Sigmoid colon (tissue), 7 donors: ENCODE results near the gene MCC. TPM values are rescaled to one million over a fixed set of nuclear protein-coding genes. Genes with fewer than 3 reads are reported as not detected.

Experiments used
- DNase-seq: peaks from one replicate; pipeline ENCODE4 v3.0.0-alpha.2; 2019
- H3K27ac ChIP-seq, 4 donors: fragments of 200-600 bp; sonication (generic); one replicate each; pipeline ENCODE4 v1.5.1; 2016 to 2019; ENCODE audit warnings: mild to moderate bottlenecking in 1 of 4
- H3K27me3 ChIP-seq, 3 donors: fragments of 200-600 bp; sonication (generic); one replicate each; pipeline ENCODE4 v1.5.1; 2019; ENCODE audit warnings: mild to moderate bottlenecking in 1 of 3
- H3K36me3 ChIP-seq, 4 donors: fragments of 200-600 bp; sonication (generic); one replicate each; pipeline ENCODE4 v1.5.1; 2016 to 2019
- H3K4me1 ChIP-seq, 4 donors: fragments of 200-600 bp; sonication (generic); one replicate each; pipeline ENCODE4 v1.5.1; 2017 to 2019
- H3K4me3 ChIP-seq, 4 donors: fragments of 200-600 bp; sonication (generic); one replicate each; pipeline ENCODE4 v1.5.1; 2017 to 2019; ENCODE audit warnings: mild to moderate bottlenecking in 2 of 4, moderate library complexity in 1 of 4
- H3K9me3 ChIP-seq, 4 donors: fragments of 200-600 bp in 3 of 4; sonication (generic) in 3 of 4; one replicate each; pipeline versions ENCODE4 v1.5.1 to v1.6.1; 2013 to 2019
- CTCF ChIP-seq, 4 experiments: fragments of 450-650 bp in 3 of 4; fragments of 200-600 bp in 1 of 4; IDR thresholded peaks; one replicate each; pipeline ENCODE4 v1.5.1; 2016 to 2019; ENCODE audit warnings: antibody characterized with exemption in 4 of 4, mild to moderate bottlenecking in 3 of 4, moderate library complexity in 2 of 4
- EP300 ChIP-seq, 4 donors: sonication (generic); formaldehyde crosslinking; IDR thresholded peaks; one replicate each; pipeline ENCODE4 v1.6.1; 2017; ENCODE audit warnings: antibody characterized with exemption in 4 of 4
- POLR2A ChIP-seq, 2 donors: fragments of 450-650 bp; IDR thresholded peaks; one replicate each; pipeline ENCODE4 v1.6.1; 2016; ENCODE audit warnings: antibody characterized with exemption in 2 of 2, mild to moderate bottlenecking in 2 of 2, moderate library complexity in 2 of 2
- POLR2AphosphoS5 ChIP-seq, 4 donors: sonication (generic); formaldehyde crosslinking; IDR thresholded peaks; one replicate each; pipeline ENCODE4 v1.6.1; 2017; ENCODE audit warnings: antibody characterized with exemption in 4 of 4
- WGBS, 2 donors: extraction: QIAGEN DNeasy Blood & Tissue Kit; methylation state at CpG; one replicate each; pipeline ENCODE4 v1.1.7; 2013; 5-methylcytosine and 5-hydroxymethylcytosine counted together
- intact Hi-C: fragments of 100-400 bp; cut with DNase I; formaldehyde crosslinking; loops from one replicate; pipeline ENCODE4 v1.15.1; 2023
- polyA plus RNA-seq, 3 donors: library from polyadenylated mRNA; stranded (reverse); fragments of 200-250 nt; gene quantifications; one replicate each; pipeline ENCODE4 v1.2.3, GENCODE V29; 2013
- total RNA-seq, 4 donors: library from RNA; depleted of rRNA; stranded (reverse); fragments of >200 nt; gene quantifications; one replicate each; pipeline ENCODE4 v1.1.0, GENCODE V29; 2016
- donor health status: healthy with polysubstance abuse.
- donor health status: Bipolar disorder and iron deficiency.
- donor health status: healthy.

The MCC gene
- total and polyA plus RNA-seq, 7 donors: 0.69 to 14.0 (median 9.1) TPM

GRCh38 chr5:113150221-113150620, 338.0 kb downstream of the MCC start:
- TF ChIP-seq POLR2A (IDR thresholded peaks at IDR 0.05): no peak
- TF ChIP-seq CTCF (IDR thresholded peaks at IDR 0.05): no peak
- no peak for TF ChIP-seq POLR2AphosphoS5 (IDR thresholded peaks at IDR 0.05)
- Histone ChIP-seq H3K4me3 (no peak overlapping the region), H3K4me1 (no peaks in the 10 kb centered on the region), H3K9me3 (no peaks in the 10 kb centered on the region), H3K36me3 (no peaks in the 10 kb centered on the region), H3K27ac (no peak overlapping the region), H3K27me3 (no peaks in the 10 kb centered on the region)
- intact Hi-C loops: no loop called here
- DNase-seq: no peak
- 75 to 76% methylated on average over 2 of the region's 2 CpGs for WGBS, 2 donors

GRCh38 chr5:113147537-113147936, 340.7 kb downstream of the MCC start:
- WGBS, 2 donors: 84 to 92% methylated on average over 7 of the region's 7 CpGs

GRCh38 chr5:113147101-113147508, 341.1 kb downstream of the MCC start:
- Histone ChIP-seq H3K27me3 (no peaks in the 10 kb centered on the region), H3K36me3 (no peaks in the 10 kb centered on the region), H3K27ac (no peak overlapping the region), H3K4me3 (no peak overlapping the region), H3K9me3 (no peaks in the 10 kb centered on the region), H3K4me1 (no peaks in the 10 kb centered on the region)
- intact Hi-C loops: no loop called here
- no peak for DNase-seq
- no peak for TF ChIP-seq POLR2A (IDR thresholded peaks at IDR 0.05)
- 67 to 75% methylated on average over 4 of the region's 4 CpGs for WGBS, 2 donors

More at GRCh38 chr5:113147537-113147936, 340.7 kb downstream of the MCC start:
- no peak for DNase-seq
- no peaks in the 10 kb centered on the region for H3K27me3 ChIP-seq
- intact Hi-C loops: no loop called here
- TF ChIP-seq POLR2A (IDR thresholded peaks at IDR 0.05) (no peak), POLR2AphosphoS5 (IDR thresholded peaks at IDR 0.05) (no peak), CTCF (IDR thresholded peaks at IDR 0.05) (no peak), EP300 (IDR thresholded peaks at IDR 0.05) (no peak)
- no peak overlapping the region for H3K4me3 ChIP-seq
- H3K36me3 ChIP-seq: no peaks in the 10 kb centered on the region
- no peak overlapping the region for H3K27ac ChIP-seq
- H3K4me1 ChIP-seq: no peaks in the 10 kb centered on the region
- H3K9me3 ChIP-seq: no peaks in the 10 kb centered on the region

- WGBS, 2 donors: 0 to 34% methylated on average over 1 of the region's 1 CpG
- Histone ChIP-seq H3K4me1 (peaks cover 0 to under 1% (median 0%) of the 10 kb centered on the region in 4 donors), H3K9me3 (no peaks in the 10 kb centered on the region), H3K27me3 (no peaks in the 10 kb centered on the region), H3K4me3 (no peak overlapping the region), H3K36me3 (no peaks in the 10 kb centered on the region), H3K27ac (no peak overlapping the region)
- no peak for DNase-seq
- intact Hi-C loops: no loop called here
- no peak for TF ChIP-seq POLR2A (IDR thresholded peaks at IDR 0.05)
- no peak for TF ChIP-seq POLR2AphosphoS5 (IDR thresholded peaks at IDR 0.05)
- no peak for TF ChIP-seq EP300 (IDR thresholded peaks at IDR 0.05)
- no peak for TF ChIP-seq CTCF (IDR thresholded peaks at IDR 0.05)
Observed at GRCh38 chr5:113145757-113146387, 342.4 kb downstream of the MCC start.

- intact Hi-C loops: no loop called here
- WGBS, 2 donors: 93% methylated on average over 4 of the region's 4 CpGs
Observed at GRCh38 chr5:113142186-113142585, 346.1 kb downstream of the MCC start.

More at GRCh38 chr5:113142186-113142585, 346.1 kb downstream of the MCC start:
- DNase-seq: no peak
- no peaks in the 10 kb centered on the region for H3K9me3 ChIP-seq
- no peak for TF ChIP-seq CTCF (IDR thresholded peaks at IDR 0.05)
- TF ChIP-seq EP300 (IDR thresholded peaks at IDR 0.05): no peak
- TF ChIP-seq POLR2A (IDR thresholded peaks at IDR 0.05): no peak
- TF ChIP-seq POLR2AphosphoS5 (IDR thresholded peaks at IDR 0.05): no peak
- peaks cover 0 to 5% (median 0%) of the 10 kb centered on the region in 4 donors for H3K4me1 ChIP-seq
- no peaks in the 10 kb centered on the region for H3K36me3 ChIP-seq
- no peak overlapping the region for H3K27ac ChIP-seq
- H3K27me3 ChIP-seq: no peaks in the 10 kb centered on the region
- no peak overlapping the region for H3K4me3 ChIP-seq
